Measurements from ENCODE around the gene ZNHIT2.

DNA sequence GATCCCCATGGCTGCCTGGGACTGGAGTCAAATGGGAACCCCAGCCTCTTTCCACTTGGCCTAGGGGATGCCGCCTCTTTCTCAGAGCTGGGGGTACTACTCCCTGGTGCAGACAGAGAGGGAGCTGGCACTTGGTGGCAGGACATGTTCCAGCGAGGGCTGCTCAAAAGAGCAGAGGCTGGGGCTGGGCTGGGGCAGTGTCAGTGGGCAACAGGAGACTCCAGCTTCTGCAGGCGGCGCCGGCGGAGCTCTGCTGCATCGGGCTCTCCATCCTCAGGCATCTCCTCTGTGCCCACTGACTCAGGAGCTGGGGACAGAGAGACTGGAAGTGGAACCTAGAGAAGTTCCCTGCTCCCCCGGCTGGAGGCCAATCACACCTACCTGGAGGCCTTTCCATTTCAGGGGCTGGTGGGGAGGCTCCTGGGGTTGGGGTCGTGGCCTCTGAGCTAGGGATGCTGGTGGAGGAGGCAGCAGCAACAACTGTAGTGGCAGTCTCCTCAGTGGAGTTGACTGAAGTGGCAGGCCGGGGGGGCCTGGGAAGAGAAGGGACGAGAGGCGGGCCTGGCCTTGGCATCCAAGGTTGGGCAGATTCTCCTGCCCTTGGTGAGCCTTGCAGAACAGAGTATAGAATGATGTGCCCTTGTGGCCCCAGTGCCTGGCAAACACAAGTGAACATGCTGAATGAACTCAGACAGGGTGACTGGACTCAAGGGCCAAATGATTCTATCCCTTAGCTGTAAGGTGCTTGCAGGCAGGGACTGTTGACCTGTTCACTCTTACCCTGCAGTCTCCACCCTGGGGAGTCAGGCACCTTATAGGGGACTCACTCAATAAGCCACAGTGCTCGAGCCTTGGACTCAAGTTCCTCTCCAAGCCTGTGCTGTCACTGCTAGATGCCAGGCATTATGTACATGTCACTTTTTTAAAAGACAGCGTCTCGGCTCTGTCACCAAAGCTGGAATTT lies 11.0 kb upstream of the ZNHIT2 start:
- TF ChIP-seq SMAD1 (IDR thresholded peaks at IDR 0.05; ENCODE audit: low read depth, partially characterized antibody) (no peak), EP300 (IDR thresholded peaks at IDR 0.05; ENCODE audit: borderline replicate concordance in 1 of 2, control insufficient read depth in 1 of 2, low read depth in 2 of 2, low read length in 2 of 2) (no peak)

Data from GM12878 (cell line).